HG02623 (cell line): ENCODE data around the gene MAGI1.
"Not testable (repeated sequence)": the region's sequence is repeated elsewhere in the genome, so short reads cannot be mapped to it uniquely, and the experiment has no call there.

Experiments used
- ATAC-seq: cut with Tn5 transposase; IDR thresholded peaks from one replicate; pipeline ENCODE4 v1.9.1; 2021; ENCODE audit warnings: moderate library complexity; ENCODE audit not compliant: unreplicated experiment

Gene MAGI1

DNA sequence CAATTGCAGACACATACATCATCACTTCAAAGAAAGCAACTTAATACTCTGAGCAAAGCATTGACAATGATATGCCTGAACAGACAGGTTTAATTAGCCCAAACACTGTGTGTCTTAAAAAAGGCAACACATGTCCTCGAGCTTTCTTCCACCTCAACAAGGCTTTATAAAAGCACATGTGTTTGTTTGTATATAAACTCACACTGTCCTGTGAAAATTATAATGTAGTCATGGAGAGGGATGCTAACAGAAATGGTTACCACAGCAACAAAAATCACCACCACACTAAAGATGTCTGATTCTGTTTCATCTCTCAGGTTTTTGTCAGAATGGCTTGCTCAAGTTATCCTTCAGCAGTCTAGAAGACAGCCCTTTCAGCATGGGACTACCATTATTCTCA lies 314.7 kb downstream of the MAGI1 start:
- no peak for ATAC-seq

- ATAC-seq: no peak
Measured at GRCh38 chr3:65723011-65723410, 315.7 kb downstream of the MAGI1 start.

DNA sequence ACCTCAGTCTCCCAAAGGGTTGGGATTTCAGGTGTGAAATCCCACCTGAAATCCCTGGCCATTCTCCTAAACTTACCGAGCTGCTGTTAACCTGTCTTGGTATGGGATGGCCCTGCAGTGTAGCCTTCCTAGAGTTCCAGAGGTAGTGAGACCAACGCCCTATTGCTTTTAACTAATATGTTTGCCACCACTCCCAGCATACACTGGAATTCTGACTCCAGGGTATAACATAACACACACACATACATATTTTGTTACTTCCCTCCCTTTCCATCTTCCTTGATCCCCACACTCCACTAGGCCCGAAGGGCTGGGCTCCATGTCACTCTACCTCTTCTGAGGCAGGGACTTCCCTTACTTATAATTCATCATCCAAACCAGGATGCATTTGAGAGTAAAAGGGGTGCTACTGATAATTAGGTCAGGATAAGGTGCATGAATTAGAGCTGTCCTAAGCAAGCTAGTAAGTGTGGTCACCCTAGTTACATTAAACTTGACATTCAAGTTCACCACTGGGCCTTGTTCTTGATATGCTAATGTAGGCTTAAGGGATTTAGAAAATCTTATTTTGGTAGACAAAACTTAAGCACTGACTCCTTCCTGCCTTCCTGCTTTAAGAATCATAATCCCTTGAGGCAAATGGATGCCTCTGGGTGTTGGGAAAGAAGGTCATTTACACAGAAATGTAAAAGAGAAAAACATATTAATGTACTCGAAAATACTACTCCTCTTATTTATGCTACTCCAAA lies 317.6 kb downstream of the MAGI1 start:
- no peak for ATAC-seq

- not testable (repeated sequence) for ATAC-seq
Measured at GRCh38 chr3:65719639-65720038, 319.1 kb downstream of the MAGI1 start.

GRCh38 chr3:65717676-65718346 lies 320.9 kb downstream of the MAGI1 start:
- no peak for ATAC-seq

GRCh38 chr3:65716071-65716751 lies 322.5 kb downstream of the MAGI1 start:
- no peak for ATAC-seq

- no peak for ATAC-seq
Measured at GRCh38 chr3:65714134-65714533, 324.6 kb downstream of the MAGI1 start.

DNA sequence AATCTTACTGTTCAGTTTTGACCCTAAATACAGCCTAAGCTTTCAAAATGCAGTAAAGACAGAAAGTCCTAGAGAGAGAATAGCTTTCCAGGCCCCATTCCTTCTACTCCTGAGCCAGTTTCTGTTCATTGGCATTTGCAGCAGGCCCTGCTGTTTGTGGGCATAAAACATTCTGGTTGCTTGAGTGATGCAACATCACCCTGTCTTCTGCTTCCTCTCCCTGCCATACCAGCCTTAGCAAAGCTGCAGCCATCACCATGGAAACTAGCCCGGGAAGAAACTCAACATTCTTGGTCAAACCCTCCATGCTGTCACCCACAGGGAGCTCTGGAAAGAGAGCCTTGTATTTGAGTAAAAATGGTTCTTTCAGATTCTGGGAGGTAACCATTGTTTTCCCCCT lies 325.7 kb downstream of the MAGI1 start:
- no peak for ATAC-seq

GRCh38 chr3:65712140-65712539 lies 326.6 kb downstream of the MAGI1 start:
- ATAC-seq: no peak

- ATAC-seq: no peak
Measured at GRCh38 chr3:65706776-65707568, 331.7 kb downstream of the MAGI1 start.

DNA sequence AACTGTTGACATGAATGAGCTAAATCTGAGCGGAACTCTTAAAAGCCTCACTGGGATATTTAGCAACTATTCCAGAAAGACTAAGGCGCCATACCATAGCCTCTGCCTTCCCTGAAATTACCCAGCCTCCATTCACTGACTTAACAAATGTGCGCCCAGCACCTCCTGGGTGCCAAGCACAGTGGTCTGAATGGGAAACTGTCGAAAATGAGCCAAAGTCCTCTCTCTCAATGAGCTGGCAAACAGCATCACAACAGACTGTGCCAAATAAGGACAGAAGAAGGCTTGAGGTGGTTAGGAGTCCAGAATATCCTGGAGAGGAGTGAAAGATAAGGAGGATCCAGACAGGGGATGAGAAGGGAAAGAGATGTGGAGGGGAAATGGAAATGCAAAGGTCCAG lies 332.4 kb downstream of the MAGI1 start:
- no peak for ATAC-seq

- ATAC-seq: no peak
Measured at GRCh38 chr3:65703820-65704219, 334.9 kb downstream of the MAGI1 start.

- no peak for ATAC-seq
Measured at GRCh38 chr3:65703026-65703425, 335.7 kb downstream of the MAGI1 start.

DNA sequence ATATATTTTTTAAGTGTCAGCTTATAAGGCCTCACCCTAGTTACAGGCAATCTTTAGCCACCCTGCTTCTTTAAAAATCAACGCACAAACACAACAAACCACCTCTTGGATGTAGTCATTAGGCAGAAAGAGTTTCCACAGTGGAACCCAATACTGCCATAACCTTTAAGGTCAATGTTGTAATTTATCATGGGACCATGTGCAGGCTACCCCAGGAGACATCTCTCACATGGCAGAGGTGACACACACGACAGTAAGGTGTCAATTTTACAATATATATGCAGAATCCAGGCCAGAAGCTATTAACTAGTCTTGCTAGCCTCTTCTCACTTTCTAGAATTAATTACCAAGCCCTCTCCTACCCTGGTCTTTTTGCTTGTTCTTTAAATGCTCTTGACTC lies 336.5 kb downstream of the MAGI1 start:
- ATAC-seq: no peak

DNA sequence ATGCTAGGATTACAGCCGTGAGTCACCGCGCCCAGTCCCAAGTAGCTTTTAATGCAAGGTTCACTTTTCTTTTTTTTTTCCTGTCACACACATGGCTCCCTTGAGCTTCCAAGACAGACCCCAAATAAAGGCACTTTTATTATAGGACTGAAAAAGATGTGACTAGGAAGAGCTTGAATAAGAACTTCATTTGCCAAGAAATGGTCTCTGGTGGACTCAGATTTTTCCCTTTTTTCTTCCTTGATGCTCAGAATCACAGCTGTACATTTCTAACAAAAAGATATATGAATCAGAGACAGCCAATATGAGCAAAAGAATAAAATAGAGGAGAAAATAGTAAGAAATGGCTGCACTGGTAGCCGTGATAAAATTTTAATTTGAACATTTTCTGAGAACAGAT lies 337.2 kb downstream of the MAGI1 start:
- ATAC-seq: no peak

DNA sequence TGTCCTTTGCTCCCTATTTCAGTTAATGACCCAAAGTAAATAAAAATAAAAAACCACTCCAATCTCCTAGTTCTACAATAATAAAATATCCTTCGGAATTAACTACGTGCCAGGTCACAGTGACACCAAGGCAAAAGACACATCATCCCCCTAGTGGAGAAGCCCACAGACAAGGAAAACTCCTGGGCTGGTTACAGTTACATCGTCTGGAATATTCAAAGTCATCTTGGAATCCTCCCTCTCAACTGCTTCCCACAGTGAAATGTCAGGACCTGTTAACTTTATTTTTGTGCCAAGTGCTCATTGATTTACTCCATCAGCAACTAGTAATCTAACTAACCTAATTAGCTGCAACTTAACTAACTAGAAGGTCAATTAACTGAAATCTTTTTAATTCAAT lies 349.3 kb downstream of the MAGI1 start:
- no peak for ATAC-seq

- ATAC-seq: no peak
Measured at GRCh38 chr3:65687741-65688140, 351.0 kb downstream of the MAGI1 start.

GRCh38 chr3:65685621-65686235 lies 353.0 kb downstream of the MAGI1 start:
- no peak for ATAC-seq

DNA sequence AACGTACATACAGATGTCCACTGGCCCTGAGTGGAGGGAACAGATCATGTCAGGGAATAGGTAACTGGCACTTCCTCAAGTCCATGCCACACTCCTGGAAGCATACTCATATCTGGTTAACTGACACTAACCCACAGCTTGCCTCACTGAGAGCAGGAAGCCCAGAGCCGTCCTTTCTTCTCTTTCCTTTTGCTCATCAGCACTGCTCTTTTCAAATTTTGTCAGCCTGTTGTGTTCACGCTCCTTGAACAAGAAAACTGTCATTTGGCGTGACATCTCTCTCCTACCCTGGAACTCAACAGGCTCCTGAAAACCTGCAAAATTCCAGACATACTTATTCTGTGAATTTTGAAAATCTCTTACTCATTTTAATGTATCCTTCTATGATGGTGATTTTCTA lies 360.2 kb downstream of the MAGI1 start:
- no peak for ATAC-seq

- no peak for ATAC-seq
Measured at GRCh38 chr3:65677486-65678010, 361.2 kb downstream of the MAGI1 start.

- ATAC-seq: no peak
Measured at GRCh38 chr3:65676580-65676979, 362.1 kb downstream of the MAGI1 start.
